Neuronal stem cell (in vitro differentiated cells): ENCODE results near the gene FLACC1.

Source experiments
- DNase-seq: peaks from one replicate; pipeline ENCODE4 v3.0.0-alpha.2; 2013; ENCODE audit warnings: low spot score
- H2AFZ ChIP-seq: one replicate; pipeline ENCODE4 v1.6.1; 2013; ENCODE audit warnings: mild to moderate bottlenecking, low read length, inconsistent platforms
- H2AK5ac ChIP-seq: 2 replicates; pipeline ENCODE4 v1.6.1; 2013; ENCODE audit warnings: low read depth, mild to moderate bottlenecking, inconsistent platforms, low read length, moderate library complexity, mixed read lengths
- H2BK120ac ChIP-seq: 2 replicates; pipeline ENCODE4 v1.6.1; 2013; ENCODE audit warnings: low read depth, mild to moderate bottlenecking, inconsistent platforms, low read length, moderate library complexity, mixed read lengths
- H2BK12ac ChIP-seq: one replicate; pipeline ENCODE4 v1.6.1; 2013; ENCODE audit warnings: low read length, inconsistent platforms
- H2BK15ac ChIP-seq: 2 replicates; pipeline ENCODE4 v1.6.1; 2013; ENCODE audit warnings: mild to moderate bottlenecking, low read length, inconsistent platforms, mixed read lengths
- H2BK5ac ChIP-seq: one replicate; pipeline ENCODE4 v1.6.1; 2013; ENCODE audit warnings: inconsistent platforms, mild to moderate bottlenecking, low read length, moderate library complexity
- H3K14ac ChIP-seq: one replicate; pipeline ENCODE4 v1.6.1; 2013; ENCODE audit warnings: low read length, inconsistent platforms
- H3K18ac ChIP-seq: 2 replicates; pipeline ENCODE4 v1.6.1; 2013; ENCODE audit warnings: low read length, inconsistent platforms
- H3K23ac ChIP-seq: 2 replicates; pipeline ENCODE4 v1.6.1; 2013; ENCODE audit warnings: low read depth, mild to moderate bottlenecking, mixed read lengths, low read length, inconsistent platforms; ENCODE audit not compliant: poor library complexity
- H3K27ac ChIP-seq: replicated peaks from 3 replicates; pipeline ENCODE4 v1.5.1; 2013; ENCODE audit warnings: low read length, inconsistent platforms
- H3K27me3 ChIP-seq, 3 experiments: 2 replicates each; pipeline ENCODE4 v1.6.1; 2013; ENCODE audit warnings: low read length in 3 of 3, mild to moderate bottlenecking in 2 of 3, inconsistent platforms in 1 of 3, low read depth in 1 of 3, mixed read lengths in 1 of 3, moderate library complexity in 1 of 3; ENCODE audit not compliant: control insufficient read depth in 3 of 3, insufficient read depth in 3 of 3
- H3K36me3 ChIP-seq, 2 donors: replicated peaks in 1 of 2; 2 replicates each; pipeline ENCODE4 v1.6.1; 2013; ENCODE audit warnings: low read length in 2 of 2; ENCODE audit not compliant: control insufficient read depth in 2 of 2, insufficient read depth in 2 of 2
- H3K4ac ChIP-seq: 2 replicates; pipeline ENCODE4 v1.6.1; 2013; ENCODE audit warnings: inconsistent platforms, mild to moderate bottlenecking, low read length, moderate library complexity
- H3K4me1 ChIP-seq, 2 donors: 1 replicate in 1 of 2; 2 replicates in 1 of 2; pipeline ENCODE4 v1.6.1; 2013; ENCODE audit warnings: low read length in 2 of 2, low read depth in 1 of 2; ENCODE audit not compliant: control insufficient read depth in 2 of 2, insufficient read depth in 1 of 2
- H3K4me2 ChIP-seq: one replicate; pipeline ENCODE4 v1.6.1; 2013; ENCODE audit warnings: mild to moderate bottlenecking, low read length, inconsistent platforms; ENCODE audit not compliant: insufficient read depth, poor library complexity, severe bottlenecking
- H3K4me3 ChIP-seq, 2 donors: 2 replicates each; pipeline ENCODE4 v1.5.1; 2013; ENCODE audit warnings: low read length in 2 of 2, mild to moderate bottlenecking in 2 of 2, inconsistent platforms in 1 of 2, moderate library complexity in 1 of 2
- H3K79me1 ChIP-seq: one replicate; pipeline ENCODE4 v1.6.1; 2013; ENCODE audit warnings: low read depth, mild to moderate bottlenecking, inconsistent platforms, low read length, moderate library complexity
- H3K9ac ChIP-seq: one replicate; pipeline ENCODE4 v1.6.1; 2013; ENCODE audit warnings: mild to moderate bottlenecking, low read depth, low read length, inconsistent platforms; ENCODE audit not compliant: poor library complexity
- H3K9me3 ChIP-seq, 2 donors: replicated peaks in 1 of 2; 2 replicates each; pipeline versions ENCODE3 to v1.6.1; 2013; ENCODE audit warnings: low read length in 2 of 2, mild to moderate bottlenecking in 2 of 2, inconsistent platforms in 1 of 2, low read depth in 1 of 2, mixed read lengths in 1 of 2, moderate library complexity in 1 of 2; ENCODE audit not compliant: control insufficient read depth in 2 of 2, insufficient read depth in 1 of 2
- H4K8ac ChIP-seq: one replicate; pipeline ENCODE4 v1.6.1; 2013; ENCODE audit warnings: low read depth, mild to moderate bottlenecking, inconsistent platforms, low read length, moderate library complexity
- H4K91ac ChIP-seq: one replicate; pipeline ENCODE4 v1.6.1; 2013; ENCODE audit warnings: low read length, low read depth, mild to moderate bottlenecking, inconsistent platforms; ENCODE audit not compliant: poor library complexity
- WGBS, 2 donors: extraction: QIAGEN DNeasy Blood & Tissue Kit; methylation state at CpG; one replicate each; pipeline ENCODE4 v1.1.7; 2013; ENCODE audit warnings: missing lambda C conversion rate in 2 of 2, mixed read lengths in 1 of 2; ENCODE audit not compliant: insufficient read length in 2 of 2, insufficient replicate concordance in 1 of 2; ENCODE audit errors: extremely low coverage in 2 of 2; 5-methylcytosine and 5-hydroxymethylcytosine counted together

The FLACC1 gene

DNA sequence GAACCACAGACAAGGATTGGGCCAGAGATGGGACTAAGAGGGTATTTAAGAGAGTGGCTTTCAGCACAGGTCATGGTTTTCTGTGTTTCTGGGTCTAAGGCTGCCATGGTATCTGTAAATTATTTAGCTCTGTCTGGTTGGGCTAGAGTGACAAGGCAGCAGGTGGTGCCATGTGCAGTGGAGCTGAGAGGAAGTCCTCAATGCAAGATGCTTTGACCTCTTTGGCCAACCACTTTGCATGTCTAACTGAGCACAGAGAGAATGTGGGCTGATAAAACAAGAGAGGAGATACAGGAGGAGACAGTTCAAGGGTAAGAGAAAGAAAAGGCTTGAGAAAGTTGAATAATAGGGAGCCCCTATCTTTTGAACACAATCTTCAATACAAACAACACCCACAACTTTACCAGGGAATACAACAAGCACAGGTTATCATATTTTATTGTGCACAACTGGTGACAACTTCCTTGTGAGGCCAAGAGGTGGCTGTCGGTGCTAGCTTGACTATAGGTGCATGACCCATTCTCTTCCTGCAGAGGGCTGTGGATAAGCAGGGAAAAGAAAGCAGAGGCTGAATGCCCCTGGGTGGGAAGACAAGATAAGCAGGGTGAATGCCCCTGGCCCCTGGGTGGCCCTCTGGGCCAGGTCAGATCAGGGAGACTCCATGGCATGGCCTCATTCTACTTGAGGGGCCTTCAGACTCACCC is 12.3 kb downstream of the FLACC1 start:
- WGBS, 2 donors = no CpG with 5 or more reads among the region's 1 CpG

DNA sequence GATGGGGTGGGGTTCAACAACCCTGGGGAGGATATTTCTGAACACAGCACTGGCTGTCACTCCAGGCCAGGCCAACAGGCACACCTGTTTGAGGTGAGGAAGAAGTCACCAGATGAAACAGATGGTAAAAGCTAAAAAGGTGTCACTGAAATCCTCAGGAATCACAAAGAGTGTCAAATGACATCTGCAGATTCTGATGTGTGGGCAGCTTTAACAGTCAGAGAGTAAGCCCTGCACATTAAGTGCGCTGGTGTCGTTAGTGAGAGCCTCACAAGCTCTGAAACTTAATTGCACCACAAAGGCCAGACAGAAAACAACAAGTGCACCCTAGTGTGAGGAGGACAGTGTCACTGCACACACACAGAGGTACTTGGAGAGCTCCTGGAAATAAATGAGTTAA is 13.6 kb downstream of the FLACC1 start:
- Histone ChIP-seq H2AK5ac (no peak overlapping the region), H2BK12ac (no peak overlapping the region), H3K14ac (no peak overlapping the region), H4K8ac (no peak overlapping the region), H2BK120ac (no peak overlapping the region), H3K4me3 (no peak overlapping the region), H4K91ac (no peak overlapping the region), H3K9me3 (peaks cover 3% of the 10 kb centered on the region in 2 donors), H3K4me1 (peaks cover 0 to 5% of the 10 kb centered on the region in 2 donors), H3K23ac (no peak overlapping the region), H3K4ac (no peak overlapping the region), H2AFZ (no peak overlapping the region), H3K4me2 (no peak overlapping the region), H3K27ac (no peak overlapping the region), H3K27me3 (no peaks in the 10 kb centered on the region), H3K79me1 (no peaks in the 10 kb centered on the region), H2BK15ac (no peak overlapping the region), H2BK5ac (no peak overlapping the region), H3K36me3 (no peaks in the 10 kb centered on the region), H3K18ac (no peak overlapping the region), H3K9ac (no peak overlapping the region)
- DNase-seq = no peak
- no CpG with 5 or more reads among the region's 2 CpGs for WGBS, 2 donors

More for the DNA sequence above, 12.3 kb downstream of the FLACC1 start:
- Histone ChIP-seq H2BK15ac (no peak overlapping the region), H2AK5ac (no peak overlapping the region), H3K18ac (no peak overlapping the region), H2BK120ac (no peak overlapping the region), H3K79me1 (no peaks in the 10 kb centered on the region), H3K4me3 (no peak overlapping the region), H3K4ac (no peak overlapping the region), H3K9me3 (peaks cover under 1 to 3% of the 10 kb centered on the region in 2 donors), H3K23ac (no peak overlapping the region), H3K14ac (no peak overlapping the region), H3K27me3 (no peaks in the 10 kb centered on the region), H3K27ac (no peak overlapping the region), H4K91ac (no peak overlapping the region), H3K36me3 (no peaks in the 10 kb centered on the region), H3K9ac (no peak overlapping the region), H3K4me1 (peaks cover 0 to 5% of the 10 kb centered on the region in 2 donors), H2AFZ (no peak overlapping the region), H2BK12ac (no peak overlapping the region), H3K4me2 (no peak overlapping the region), H2BK5ac (no peak overlapping the region), H4K8ac (no peak overlapping the region)
- DNase-seq = no peak

DNA sequence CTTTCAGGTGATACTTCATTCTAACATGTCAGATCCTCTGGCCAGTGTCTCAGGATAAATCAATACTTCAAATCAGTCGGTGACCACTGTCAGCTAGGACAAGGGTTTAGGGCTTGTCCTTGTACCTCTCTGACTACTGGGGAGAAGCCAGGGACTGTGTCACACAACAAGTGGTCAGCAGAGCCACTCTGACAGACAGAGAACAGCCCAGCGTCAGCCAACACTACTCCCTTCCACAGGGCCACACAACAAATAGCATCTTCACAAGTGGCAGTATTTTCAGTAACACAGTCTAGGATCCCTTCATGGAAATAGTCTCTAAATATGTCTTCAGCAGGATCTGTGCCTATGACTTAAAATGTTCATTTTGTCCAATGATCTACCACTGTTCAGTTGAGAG is 14.2 kb downstream of the FLACC1 start:
- Histone ChIP-seq H3K79me1 (no peaks in the 10 kb centered on the region), H3K4me2 (no peak overlapping the region), H2BK12ac (no peak overlapping the region), H2AK5ac (no peak overlapping the region), H4K8ac (no peak overlapping the region), H2BK120ac (no peak overlapping the region), H3K4me3 (no peak overlapping the region), H4K91ac (no peak overlapping the region), H3K4me1 (peaks cover 0 to 3% of the 10 kb centered on the region in 2 donors), H3K9me3 (peaks cover 3% of the 10 kb centered on the region in 2 donors), H3K9ac (no peak overlapping the region), H3K18ac (no peak overlapping the region), H3K23ac (no peak overlapping the region), H3K27ac (no peak overlapping the region), H3K27me3 (no peaks in the 10 kb centered on the region), H2AFZ (no peak overlapping the region), H3K4ac (no peak overlapping the region), H2BK5ac (no peak overlapping the region), H3K36me3 (no peaks in the 10 kb centered on the region), H3K14ac (no peak overlapping the region), H2BK15ac (no peak overlapping the region)
- no peak for DNase-seq
- no CpG with 5 or more reads among the region's 2 CpGs for WGBS, 2 donors

DNA sequence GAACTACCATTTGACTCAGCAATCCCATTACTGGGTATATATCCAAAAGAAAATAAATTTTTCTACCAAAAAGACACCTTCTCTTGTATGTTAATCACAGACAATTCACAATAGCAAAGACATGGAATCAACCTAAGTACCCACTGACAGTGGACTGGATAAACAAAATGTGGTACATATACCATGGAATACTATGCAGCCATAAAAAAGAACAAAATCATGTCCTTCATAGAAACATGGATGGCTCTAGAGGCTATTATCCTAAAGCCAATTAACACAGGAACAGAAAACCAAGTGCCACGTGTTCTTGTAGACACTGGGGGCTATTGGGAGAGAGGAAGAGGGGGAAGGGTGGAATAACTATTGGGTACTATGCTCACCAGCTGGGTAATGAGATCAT is 27.7 kb downstream of the FLACC1 start:
- no peak overlapping the region for H3K4ac ChIP-seq
- H3K27me3 ChIP-seq = no peaks in the 10 kb centered on the region
- H2AK5ac ChIP-seq = no peak overlapping the region
- no peaks in the 10 kb centered on the region for H3K79me1 ChIP-seq
- H2BK15ac ChIP-seq = no peak overlapping the region
- no peak overlapping the region for H3K14ac ChIP-seq
- no peak overlapping the region for H3K23ac ChIP-seq
- H4K91ac ChIP-seq = no peak overlapping the region
- no peak overlapping the region for H3K27ac ChIP-seq
- no peak overlapping the region for H2BK120ac ChIP-seq
- no peak overlapping the region for H4K8ac ChIP-seq
- no peak overlapping the region for H2BK5ac ChIP-seq
- H3K18ac ChIP-seq = no peak overlapping the region
- no peaks in the 10 kb centered on the region for H3K36me3 ChIP-seq
- no peak overlapping the region for H2AFZ ChIP-seq
- WGBS, 2 donors = no CpG with 5 or more reads among the region's 1 CpG
- DNase-seq = no peak
- no peak overlapping the region for H2BK12ac ChIP-seq
- H3K4me2 ChIP-seq = no peak overlapping the region
- H3K9me3 ChIP-seq = no peaks in the 10 kb centered on the region
- H3K4me1 ChIP-seq = no peaks in the 10 kb centered on the region
- H3K9ac ChIP-seq = no peak overlapping the region
- no peak overlapping the region for H3K4me3 ChIP-seq
